Mesothelial cell of epicardium (in vitro differentiated cells): Measurements from ENCODE around the gene ZNF148. TPM values are rescaled to one million over a fixed set of nuclear protein-coding genes. Genes with fewer than 3 reads are reported as not detected.

Source experiments
- DNase-seq, 2 experiments: peaks; one replicate each; pipeline ENCODE4 v3.0.0; 2021; ENCODE audit warnings: low spot score in 2 of 2; ENCODE audit not compliant: unreplicated experiment in 2 of 2
- H3K27ac Mint-ChIP-seq: 2 replicates; pipeline ENCODE4 v1.8.0; 2021; ENCODE audit warnings: mixed read lengths
- H3K27me3 Mint-ChIP-seq: 2 replicates; pipeline ENCODE4 v1.8.0; 2021; ENCODE audit warnings: low read depth, mixed read lengths
- H3K36me3 Mint-ChIP-seq: 2 replicates; pipeline ENCODE4 v1.8.0; 2021; ENCODE audit warnings: mixed read lengths
- H3K4me1 Mint-ChIP-seq: 2 replicates; pipeline ENCODE4 v1.8.0; 2021; ENCODE audit warnings: mixed read lengths
- H3K4me3 Mint-ChIP-seq: 2 replicates; pipeline ENCODE4 v1.8.0; 2021; ENCODE audit warnings: mild to moderate bottlenecking, moderate library complexity, mixed read lengths
- H3K9me3 Mint-ChIP-seq: 2 replicates; pipeline ENCODE4 v1.8.0; 2021; ENCODE audit warnings: mixed read lengths
- total RNA-seq: library from RNA; stranded (reverse); gene quantifications from 3 replicates; pipeline ENCODE4 v1.2.1, GENCODE V29; 2021
- TF ChIP-seq, protein P1 (sequence below): fragments of 200-600 bp; sonication (generic); IDR thresholded peaks from one replicate; pipeline ENCODE4 v1.5.0; 2021; ENCODE audit warnings: antibody characterized with exemption; ENCODE audit not compliant: unreplicated experiment

Gene ZNF148
- total RNA-seq, 1 donor from 2014 or later, result 52.1 TPM

GRCh38 chr3:125331243-125331642 is 43.9 kb downstream of the ZNF148 start:
- H3K36me3 Mint-ChIP-seq, result peaks cover 16% of the 10 kb centered on the region
- H3K9me3 Mint-ChIP-seq, result peaks cover 5% of the 10 kb centered on the region
- TF ChIP-seq, protein P1, sequence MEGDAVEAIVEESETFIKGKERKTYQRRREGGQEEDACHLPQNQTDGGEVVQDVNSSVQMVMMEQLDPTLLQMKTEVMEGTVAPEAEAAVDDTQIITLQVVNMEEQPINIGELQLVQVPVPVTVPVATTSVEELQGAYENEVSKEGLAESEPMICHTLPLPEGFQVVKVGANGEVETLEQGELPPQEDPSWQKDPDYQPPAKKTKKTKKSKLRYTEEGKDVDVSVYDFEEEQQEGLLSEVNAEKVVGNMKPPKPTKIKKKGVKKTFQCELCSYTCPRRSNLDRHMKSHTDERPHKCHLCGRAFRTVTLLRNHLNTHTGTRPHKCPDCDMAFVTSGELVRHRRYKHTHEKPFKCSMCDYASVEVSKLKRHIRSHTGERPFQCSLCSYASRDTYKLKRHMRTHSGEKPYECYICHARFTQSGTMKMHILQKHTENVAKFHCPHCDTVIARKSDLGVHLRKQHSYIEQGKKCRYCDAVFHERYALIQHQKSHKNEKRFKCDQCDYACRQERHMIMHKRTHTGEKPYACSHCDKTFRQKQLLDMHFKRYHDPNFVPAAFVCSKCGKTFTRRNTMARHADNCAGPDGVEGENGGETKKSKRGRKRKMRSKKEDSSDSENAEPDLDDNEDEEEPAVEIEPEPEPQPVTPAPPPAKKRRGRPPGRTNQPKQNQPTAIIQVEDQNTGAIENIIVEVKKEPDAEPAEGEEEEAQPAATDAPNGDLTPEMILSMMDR, result no peak
- no peak overlapping the region for H3K4me3 Mint-ChIP-seq
- no peaks in the 10 kb centered on the region for H3K27me3 Mint-ChIP-seq
- no peak for DNase-seq
- no peak overlapping the region for H3K27ac Mint-ChIP-seq
- peaks cover 19% of the 10 kb centered on the region for H3K4me1 Mint-ChIP-seq

DNA sequence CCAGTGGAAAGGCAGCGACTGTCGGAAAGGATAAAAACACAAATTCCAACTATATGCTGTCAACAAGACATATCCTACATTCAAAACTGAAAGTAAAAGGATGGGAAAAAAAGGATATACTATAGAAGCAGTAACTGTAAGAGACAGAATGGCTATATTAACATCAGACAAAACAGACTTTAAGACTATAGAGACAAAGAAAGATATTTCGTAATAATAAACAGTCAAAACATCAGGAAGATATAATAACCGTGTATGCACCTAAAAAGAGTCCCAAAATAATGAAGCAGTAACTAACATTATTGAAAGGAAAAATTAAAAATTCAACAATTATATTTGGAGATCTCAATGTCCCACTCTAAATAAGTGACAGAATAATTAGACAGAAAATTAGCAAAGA is 48.2 kb downstream of the ZNF148 start:
- peaks cover 25% of the 10 kb centered on the region for H3K36me3 Mint-ChIP-seq
- H3K4me3 Mint-ChIP-seq, result no peak overlapping the region
- no peak for DNase-seq
- TF ChIP-seq, protein P1, result no peak
- peaks cover 10% of the 10 kb centered on the region for H3K4me1 Mint-ChIP-seq
- peaks cover 3% of the 10 kb centered on the region for H3K9me3 Mint-ChIP-seq
- no peaks in the 10 kb centered on the region for H3K27me3 Mint-ChIP-seq
- no peak overlapping the region for H3K27ac Mint-ChIP-seq

- Mint-ChIP-seq H3K36me3 (peaks cover 25% of the 10 kb centered on the region), H3K27ac (no peak overlapping the region), H3K4me3 (no peak overlapping the region), H3K4me1 (peaks cover 12% of the 10 kb centered on the region), H3K27me3 (no peaks in the 10 kb centered on the region), H3K9me3 (peaks cover 3% of the 10 kb centered on the region)
- TF ChIP-seq, protein P1, result no peak
- DNase-seq, result no peak
Measured at GRCh38 chr3:125325746-125326145, 49.4 kb downstream of the ZNF148 start.

DNA sequence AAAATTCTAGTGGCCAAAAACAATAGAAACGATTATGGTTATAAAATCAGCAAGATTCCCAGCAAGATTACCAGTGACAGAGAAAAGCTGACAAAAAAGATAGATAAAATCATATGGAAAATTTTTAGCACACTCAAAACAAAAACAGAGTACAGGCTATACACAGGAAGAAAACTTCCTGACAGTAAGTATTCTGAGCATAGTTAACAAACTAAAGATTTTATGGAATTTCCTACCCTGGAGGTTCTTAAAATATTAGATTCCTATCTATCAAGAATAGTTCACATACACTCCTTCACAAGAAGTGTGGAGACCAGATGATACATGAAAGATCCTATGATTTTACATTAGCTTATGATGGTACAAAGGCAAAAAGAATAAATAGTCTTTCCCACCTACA is 50.8 kb downstream of the ZNF148 start:
- Mint-ChIP-seq H3K27me3 (no peaks in the 10 kb centered on the region), H3K4me3 (no peak overlapping the region), H3K9me3 (peaks cover 3% of the 10 kb centered on the region), H3K36me3 (peaks cover 29% of the 10 kb centered on the region), H3K4me1 (peaks cover 12% of the 10 kb centered on the region), H3K27ac (no peak overlapping the region)
- DNase-seq, result no peak
- TF ChIP-seq, protein P1, result no peak

DNA sequence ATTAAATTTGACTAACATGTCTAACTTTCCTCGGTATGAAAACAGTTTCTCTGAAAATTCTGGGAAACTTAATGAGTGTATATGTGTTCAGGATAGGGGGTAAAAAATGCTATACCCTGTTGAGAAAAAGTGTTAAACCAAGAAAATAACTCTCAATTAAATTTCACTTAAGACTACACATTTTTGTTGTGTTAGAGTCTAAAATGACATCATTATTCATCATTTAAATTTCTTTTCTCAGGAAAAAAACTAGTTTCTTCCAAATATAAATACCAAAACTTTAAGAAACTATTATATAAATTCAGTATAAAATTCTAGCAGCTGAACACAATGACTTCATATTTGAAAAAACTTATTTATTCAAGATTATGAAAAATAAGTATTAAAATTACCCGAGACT is 52.2 kb downstream of the ZNF148 start:
- no peaks in the 10 kb centered on the region for H3K27me3 Mint-ChIP-seq
- H3K4me3 Mint-ChIP-seq, result no peak overlapping the region
- H3K4me1 Mint-ChIP-seq, result peaks cover 22% of the 10 kb centered on the region
- TF ChIP-seq, protein P1, result no peak
- no peak for DNase-seq
- no peak overlapping the region for H3K27ac Mint-ChIP-seq
- peaks cover 29% of the 10 kb centered on the region for H3K36me3 Mint-ChIP-seq
- H3K9me3 Mint-ChIP-seq, result peaks cover 3% of the 10 kb centered on the region

GRCh38 chr3:125322166-125322565 is 53.0 kb downstream of the ZNF148 start:
- Mint-ChIP-seq H3K4me3 (no peak overlapping the region), H3K4me1 (peaks cover 22% of the 10 kb centered on the region), H3K9me3 (peaks cover 3% of the 10 kb centered on the region), H3K27ac (peak overlapping the region; percentile 81), H3K36me3 (peaks cover 27% of the 10 kb centered on the region), H3K27me3 (no peaks in the 10 kb centered on the region)
- DNase-seq, result no peak
- TF ChIP-seq, protein P1, result no peak
